ENCODE data around the gene ARID4B.
"Not testable (repeated sequence)": the region's sequence is repeated elsewhere in the genome, so short reads cannot be mapped to it uniquely, and the experiment has no call there.

Gene ARID4B

GRCh38 chr1:235160383-235160956 lies 167.5 kb downstream of the ARID4B start:
- H3K27me3 ChIP-seq (ENCODE audit: insufficient read depth, poor library complexity, severe bottlenecking): no peaks in the 10 kb centered on the region
- H3K4me3 ChIP-seq (replicated peaks; ENCODE audit: insufficient read depth, low read length): peak overlapping the region; percentile 63
- DNase-seq (ENCODE audit: low read depth in 1 of 2, low spot score in 1 of 2): peak in 1 of 2 experiments; percentile 52
- H3K27ac ChIP-seq (replicated peaks): peak overlapping the region; percentile 82
- no peak for TF ChIP-seq GABPA (IDR thresholded peaks at IDR 0.05; ENCODE audit: low read depth)
- no peak for TF ChIP-seq REST (IDR thresholded peaks at IDR 0.05; ENCODE audit: insufficient replicate concordance, low read depth)
- no peak for TF ChIP-seq POLR2AphosphoS5 (IDR thresholded peaks at IDR 0.05; ENCODE audit: low read depth)
- no peak for TF ChIP-seq SPI1 (IDR thresholded peaks at IDR 0.05; ENCODE audit: borderline replicate concordance, low read depth)
- no peak for TF ChIP-seq CTCF (IDR thresholded peaks at IDR 0.05; ENCODE audit: insufficient read depth, low read length)

GRCh38 chr1:235159930-235160329 lies 168.0 kb downstream of the ARID4B start:
- DNase-seq (ENCODE audit: low read depth in 1 of 2, low spot score in 1 of 2); H3K27ac ChIP-seq (replicated peaks); H3K27me3 ChIP-seq (ENCODE audit: insufficient read depth, poor library complexity, severe bottlenecking): not testable (repeated sequence)
- H3K4me3 ChIP-seq (replicated peaks; ENCODE audit: insufficient read depth, low read length): peak overlapping the region; percentile 63

- not testable (repeated sequence) for H3K4me3 ChIP-seq (replicated peaks; ENCODE audit: insufficient read depth, low read length); H3K27ac ChIP-seq (replicated peaks)
Observed at GRCh38 chr1:235159284-235159683, 168.7 kb downstream of the ARID4B start.

GRCh38 chr1:235158680-235159079 lies 169.3 kb downstream of the ARID4B start:
- H3K4me3 ChIP-seq (replicated peaks; ENCODE audit: insufficient read depth, low read length): no peak overlapping the region

More at GRCh38 chr1:235159284-235159683, 168.7 kb downstream of the ARID4B start:
- DNase-seq (ENCODE audit: low read depth in 1 of 2, low spot score in 1 of 2); H3K27me3 ChIP-seq (ENCODE audit: insufficient read depth, poor library complexity, severe bottlenecking): not testable (repeated sequence)

More at GRCh38 chr1:235158680-235159079, 169.3 kb downstream of the ARID4B start:
- DNase-seq (ENCODE audit: low read depth in 1 of 2, low spot score in 1 of 2): no peak
- TF ChIP-seq POLR2AphosphoS5 (IDR thresholded peaks at IDR 0.05; ENCODE audit: low read depth) (no peak), SPI1 (IDR thresholded peaks at IDR 0.05; ENCODE audit: borderline replicate concordance, low read depth) (no peak), CTCF (IDR thresholded peaks at IDR 0.05; ENCODE audit: insufficient read depth, low read length) (no peak), GABPA (IDR thresholded peaks at IDR 0.05; ENCODE audit: low read depth) (no peak), REST (IDR thresholded peaks at IDR 0.05; ENCODE audit: insufficient replicate concordance, low read depth) (no peak)
- H3K27me3 ChIP-seq (ENCODE audit: insufficient read depth, poor library complexity, severe bottlenecking): no peaks in the 10 kb centered on the region
- H3K27ac ChIP-seq (replicated peaks): no peak overlapping the region
